ENCODE data around the gene SCN3B.
A peak's percentile ranks its signal among the peaks of the same experiment; 100 is the strongest.

SCN3B gene

GRCh38 chr11:123597859-123598258 is 56.6 kb downstream of the SCN3B start:
- no peak overlapping the region for H3K18ac ChIP-seq (ENCODE audit: low read length)
- H2BK12ac ChIP-seq (ENCODE audit: low read length): no peak overlapping the region
- H3K79me1 ChIP-seq (ENCODE audit: low read depth, low read length): no peaks in the 10 kb centered on the region
- no peak overlapping the region for H3K4me2 ChIP-seq (ENCODE audit: insufficient read depth, low read length, poor library complexity, severe bottlenecking)
- peaks cover 0 to 10% of the 10 kb centered on the region in 2 donors for H3K36me3 ChIP-seq (replicated peaks in 1 of 2; ENCODE audit: control insufficient read depth in 2 of 2, insufficient read depth in 2 of 2, low read length in 2 of 2)
- no peak overlapping the region for H3K23ac ChIP-seq (ENCODE audit: low read depth, low read length, poor library complexity)
- no peak overlapping the region for H3K4me3 ChIP-seq (ENCODE audit: low read length in 2 of 2)
- peaks cover 2 to 6% of the 10 kb centered on the region in 2 donors for H3K4me1 ChIP-seq (ENCODE audit: control insufficient read depth in 2 of 2, insufficient read depth in 1 of 2, low read depth in 1 of 2, low read length in 2 of 2)
- no peak overlapping the region for H2AFZ ChIP-seq (ENCODE audit: low read length)
- no peak overlapping the region for H2BK15ac ChIP-seq (ENCODE audit: low read length)
- H4K91ac ChIP-seq (ENCODE audit: low read depth, low read length, poor library complexity): no peak overlapping the region
- H3K4ac ChIP-seq (ENCODE audit: low read length): no peak overlapping the region
- no peak overlapping the region for H3K9ac ChIP-seq (ENCODE audit: low read depth, low read length, poor library complexity)
- no peak overlapping the region for H2BK5ac ChIP-seq (ENCODE audit: low read length)
- H3K27me3 ChIP-seq (ENCODE audit: control insufficient read depth in 3 of 3, insufficient read depth in 3 of 3, low read depth in 1 of 3, low read length in 3 of 3): no peaks in the 10 kb centered on the region
- no peak overlapping the region for H2BK120ac ChIP-seq (ENCODE audit: low read depth, low read length)
- no peak overlapping the region for H4K8ac ChIP-seq (ENCODE audit: low read depth, low read length)
- no peak overlapping the region for H2AK5ac ChIP-seq (ENCODE audit: low read depth, low read length)
- H3K27ac ChIP-seq (replicated peaks; ENCODE audit: low read length): no peak overlapping the region
- no peaks in the 10 kb centered on the region for H3K9me3 ChIP-seq (replicated peaks in 1 of 2; ENCODE audit: control insufficient read depth in 2 of 2, insufficient read depth in 1 of 2, low read depth in 1 of 2, low read length in 2 of 2)
- no CpG with 5 or more reads among the region's 2 CpGs for WGBS, 2 donors (ENCODE audit: extremely low coverage in 2 of 2, insufficient read length in 2 of 2, insufficient replicate concordance in 1 of 2)
- no peak overlapping the region for H3K14ac ChIP-seq (ENCODE audit: low read length)
- no peak for DNase-seq (ENCODE audit: low spot score)

- no peak overlapping the region for H3K27ac ChIP-seq (replicated peaks; ENCODE audit: low read length)
- no peaks in the 10 kb centered on the region for H3K9me3 ChIP-seq (replicated peaks in 1 of 2; ENCODE audit: control insufficient read depth in 2 of 2, insufficient read depth in 1 of 2, low read depth in 1 of 2, low read length in 2 of 2)
- H2AK5ac ChIP-seq (ENCODE audit: low read depth, low read length): no peak overlapping the region
- DNase-seq (ENCODE audit: low spot score): no peak
- H3K4me3 ChIP-seq (ENCODE audit: low read length in 2 of 2): no peak overlapping the region
- no peak overlapping the region for H3K4ac ChIP-seq (ENCODE audit: low read length)
- H4K8ac ChIP-seq (ENCODE audit: low read depth, low read length): no peak overlapping the region
- H3K23ac ChIP-seq (ENCODE audit: low read depth, low read length, poor library complexity): no peak overlapping the region
- H3K79me1 ChIP-seq (ENCODE audit: low read depth, low read length): no peaks in the 10 kb centered on the region
- H2AFZ ChIP-seq (ENCODE audit: low read length): no peak overlapping the region
- WGBS, 2 donors (ENCODE audit: extremely low coverage in 2 of 2, insufficient read length in 2 of 2, insufficient replicate concordance in 1 of 2): no CpG with 5 or more reads among the region's 4 CpGs
- H3K14ac ChIP-seq (ENCODE audit: low read length): no peak overlapping the region
- H4K91ac ChIP-seq (ENCODE audit: low read depth, low read length, poor library complexity): no peak overlapping the region
- H2BK5ac ChIP-seq (ENCODE audit: low read length): no peak overlapping the region
- no peaks in the 10 kb centered on the region for H3K27me3 ChIP-seq (ENCODE audit: control insufficient read depth in 3 of 3, insufficient read depth in 3 of 3, low read depth in 1 of 3, low read length in 3 of 3)
- H3K36me3 ChIP-seq (replicated peaks in 1 of 2; ENCODE audit: control insufficient read depth in 2 of 2, insufficient read depth in 2 of 2, low read length in 2 of 2): peaks cover 0 to 11% of the 10 kb centered on the region in 2 donors
- H3K9ac ChIP-seq (ENCODE audit: low read depth, low read length, poor library complexity): no peak overlapping the region
- H2BK15ac ChIP-seq (ENCODE audit: low read length): no peak overlapping the region
- H3K4me1 ChIP-seq (ENCODE audit: control insufficient read depth in 2 of 2, insufficient read depth in 1 of 2, low read depth in 1 of 2, low read length in 2 of 2): peaks cover 0 to 4% of the 10 kb centered on the region in 2 donors
- H3K18ac ChIP-seq (ENCODE audit: low read length): no peak overlapping the region
- no peak overlapping the region for H2BK12ac ChIP-seq (ENCODE audit: low read length)
- no peak overlapping the region for H3K4me2 ChIP-seq (ENCODE audit: insufficient read depth, low read length, poor library complexity, severe bottlenecking)
- no peak overlapping the region for H2BK120ac ChIP-seq (ENCODE audit: low read depth, low read length)
Observed at GRCh38 chr11:123594921-123595320, 59.5 kb downstream of the SCN3B start.

DNA sequence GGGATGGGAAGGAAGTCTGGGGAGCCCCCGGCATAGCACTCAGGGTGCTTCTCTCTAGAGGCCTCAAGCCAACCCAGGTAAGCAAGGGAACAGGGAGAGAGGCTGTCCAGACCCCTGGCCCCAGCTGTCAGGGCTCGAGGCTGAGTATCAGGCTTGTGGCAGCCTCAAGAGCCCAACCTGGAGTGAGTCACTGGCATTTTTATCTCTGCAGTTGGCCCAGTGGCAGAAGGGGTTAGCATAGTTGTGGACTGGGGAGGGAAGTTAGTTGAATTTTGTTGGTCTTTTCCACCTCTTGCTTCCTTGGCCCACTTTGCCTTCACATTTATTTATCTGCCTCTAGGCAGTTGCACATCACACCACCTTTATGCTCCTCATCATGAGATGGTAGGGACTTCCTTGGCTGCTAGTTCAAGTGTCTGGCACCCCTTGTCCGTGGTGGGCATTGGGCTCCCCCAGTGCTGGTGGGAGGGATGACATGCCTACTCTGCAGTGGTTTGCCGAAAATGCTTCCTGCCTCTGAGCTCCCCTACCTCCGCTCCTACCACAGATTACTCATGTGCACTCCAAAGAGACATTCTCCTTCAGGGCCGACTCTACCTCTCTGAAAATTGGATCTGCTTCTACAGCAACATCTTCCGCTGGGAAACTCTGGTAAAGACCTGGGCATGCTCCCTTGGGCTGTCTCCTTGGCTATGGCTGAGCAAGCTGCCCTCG is 60.1 kb downstream of the SCN3B start:
- Histone ChIP-seq H2BK12ac (ENCODE audit: low read length) (no peak overlapping the region), H3K4me3 (ENCODE audit: low read length in 2 of 2) (no peak overlapping the region), H4K91ac (ENCODE audit: low read depth, low read length, poor library complexity) (no peak overlapping the region), H3K18ac (ENCODE audit: low read length) (no peak overlapping the region), H2BK120ac (ENCODE audit: low read depth, low read length) (no peak overlapping the region), H3K9ac (ENCODE audit: low read depth, low read length, poor library complexity) (no peak overlapping the region), H3K4me2 (ENCODE audit: insufficient read depth, low read length, poor library complexity, severe bottlenecking) (no peak overlapping the region), H3K4ac (ENCODE audit: low read length) (no peak overlapping the region), H3K27ac (replicated peaks; ENCODE audit: low read length) (no peak overlapping the region), H3K9me3 (replicated peaks in 1 of 2; ENCODE audit: control insufficient read depth in 2 of 2, insufficient read depth in 1 of 2, low read depth in 1 of 2, low read length in 2 of 2) (no peaks in the 10 kb centered on the region), H3K14ac (ENCODE audit: low read length) (no peak overlapping the region), H3K27me3 (ENCODE audit: control insufficient read depth in 3 of 3, insufficient read depth in 3 of 3, low read depth in 1 of 3, low read length in 3 of 3) (no peaks in the 10 kb centered on the region), H3K4me1 (ENCODE audit: control insufficient read depth in 2 of 2, insufficient read depth in 1 of 2, low read depth in 1 of 2, low read length in 2 of 2) (peaks cover 0 to 4% of the 10 kb centered on the region in 2 donors), H4K8ac (ENCODE audit: low read depth, low read length) (no peak overlapping the region), H2AFZ (ENCODE audit: low read length) (no peak overlapping the region), H2AK5ac (ENCODE audit: low read depth, low read length) (no peak overlapping the region), H2BK5ac (ENCODE audit: low read length) (no peak overlapping the region), H3K23ac (ENCODE audit: low read depth, low read length, poor library complexity) (peak overlapping the region; percentile 29), H3K79me1 (ENCODE audit: low read depth, low read length) (no peaks in the 10 kb centered on the region), H2BK15ac (ENCODE audit: low read length) (no peak overlapping the region), H3K36me3 (replicated peaks in 1 of 2; ENCODE audit: control insufficient read depth in 2 of 2, insufficient read depth in 2 of 2, low read length in 2 of 2) (peaks cover 0 to 11% of the 10 kb centered on the region in 2 donors)
- no CpG with 5 or more reads among the region's 8 CpGs for WGBS, 2 donors (ENCODE audit: extremely low coverage in 2 of 2, insufficient read length in 2 of 2, insufficient replicate concordance in 1 of 2)
- no peak for DNase-seq (ENCODE audit: low spot score)

DNA sequence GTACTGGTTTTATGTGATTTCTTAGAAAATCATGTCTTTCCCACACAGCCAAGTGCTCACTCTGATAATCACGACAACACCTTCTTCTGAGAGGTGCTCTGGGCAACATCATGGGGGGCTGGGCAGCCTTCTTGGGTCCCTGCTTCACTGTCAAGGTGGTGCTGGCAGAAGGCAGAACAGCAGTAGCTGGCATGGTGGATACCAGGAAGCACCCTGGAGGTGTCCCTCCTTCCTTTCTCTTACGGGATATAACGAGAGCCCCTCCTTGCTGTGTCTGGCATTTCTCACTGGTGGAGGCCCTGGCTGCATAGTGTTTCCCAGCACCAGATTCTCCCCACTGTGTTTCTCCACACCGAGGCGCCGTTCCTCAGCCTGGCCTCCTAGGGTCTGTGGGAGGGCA is 60.9 kb downstream of the SCN3B start:
- H3K23ac ChIP-seq (ENCODE audit: low read depth, low read length, poor library complexity): no peak overlapping the region
- H3K9ac ChIP-seq (ENCODE audit: low read depth, low read length, poor library complexity): no peak overlapping the region
- peaks cover 0 to 4% of the 10 kb centered on the region in 2 donors for H3K4me1 ChIP-seq (ENCODE audit: control insufficient read depth in 2 of 2, insufficient read depth in 1 of 2, low read depth in 1 of 2, low read length in 2 of 2)
- WGBS, 2 donors (ENCODE audit: extremely low coverage in 2 of 2, insufficient read length in 2 of 2, insufficient replicate concordance in 1 of 2): no CpG with 5 or more reads among the region's 6 CpGs
- no peaks in the 10 kb centered on the region for H3K79me1 ChIP-seq (ENCODE audit: low read depth, low read length)
- no peak overlapping the region for H3K27ac ChIP-seq (replicated peaks; ENCODE audit: low read length)
- no peaks in the 10 kb centered on the region for H3K27me3 ChIP-seq (ENCODE audit: control insufficient read depth in 3 of 3, insufficient read depth in 3 of 3, low read depth in 1 of 3, low read length in 3 of 3)
- H2BK12ac ChIP-seq (ENCODE audit: low read length): no peak overlapping the region
- H2BK120ac ChIP-seq (ENCODE audit: low read depth, low read length): no peak overlapping the region
- no peak overlapping the region for H3K4me2 ChIP-seq (ENCODE audit: insufficient read depth, low read length, poor library complexity, severe bottlenecking)
- no peak overlapping the region for H4K8ac ChIP-seq (ENCODE audit: low read depth, low read length)
- H3K14ac ChIP-seq (ENCODE audit: low read length): no peak overlapping the region
- no peak overlapping the region for H4K91ac ChIP-seq (ENCODE audit: low read depth, low read length, poor library complexity)
- H2BK5ac ChIP-seq (ENCODE audit: low read length): no peak overlapping the region
- no peak overlapping the region for H3K18ac ChIP-seq (ENCODE audit: low read length)
- no peak overlapping the region for H2BK15ac ChIP-seq (ENCODE audit: low read length)
- H3K9me3 ChIP-seq (replicated peaks in 1 of 2; ENCODE audit: control insufficient read depth in 2 of 2, insufficient read depth in 1 of 2, low read depth in 1 of 2, low read length in 2 of 2): no peaks in the 10 kb centered on the region
- no peak overlapping the region for H3K4ac ChIP-seq (ENCODE audit: low read length)
- no peak overlapping the region for H2AK5ac ChIP-seq (ENCODE audit: low read depth, low read length)
- H3K4me3 ChIP-seq (ENCODE audit: low read length in 2 of 2): no peak overlapping the region
- H2AFZ ChIP-seq (ENCODE audit: low read length): no peak overlapping the region
- peaks cover 0 to 14% of the 10 kb centered on the region in 2 donors for H3K36me3 ChIP-seq (replicated peaks in 1 of 2; ENCODE audit: control insufficient read depth in 2 of 2, insufficient read depth in 2 of 2, low read length in 2 of 2)
- DNase-seq (ENCODE audit: low spot score): no peak
